GM12801 (cell line): ENCODE measurements around the gene KHSRP.

Experiments used
- TF ChIP-seq, protein P1 (sequence below): IDR thresholded peaks from one replicate; pipeline ENCODE4 v1.5.1; 2011; ENCODE audit warnings: control low read depth; ENCODE audit not compliant: insufficient read length; ENCODE audit errors: extremely low read depth

KHSRP gene

DNA sequence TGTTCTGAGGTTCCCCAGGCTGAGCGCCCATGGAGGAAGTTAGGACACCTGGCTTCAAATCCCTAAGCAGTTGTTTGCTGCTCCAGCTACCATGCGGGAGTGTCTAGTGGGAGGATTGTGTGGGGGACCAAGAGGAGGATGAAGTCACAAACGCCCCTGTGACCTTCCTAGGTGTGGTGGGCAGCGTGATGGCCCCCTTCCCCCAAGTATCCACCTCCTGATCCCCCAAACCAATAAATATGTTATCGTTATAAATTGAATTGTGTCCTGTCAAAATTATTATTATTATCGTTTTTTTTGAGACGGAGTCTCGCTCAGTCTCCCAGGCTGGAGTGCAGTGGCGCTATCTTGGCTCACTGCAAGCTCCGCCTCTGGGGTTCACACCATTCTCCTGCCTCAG is 9.1 kb upstream of the KHSRP start, which contains the start of gene SLC25A41:
Gene SLC25A41 (minus strand): TSS at position 101 of the 400 bp plus-strand sequence. CDS start 70 bp downstream, at position 31.
- TF ChIP-seq, protein P1, sequence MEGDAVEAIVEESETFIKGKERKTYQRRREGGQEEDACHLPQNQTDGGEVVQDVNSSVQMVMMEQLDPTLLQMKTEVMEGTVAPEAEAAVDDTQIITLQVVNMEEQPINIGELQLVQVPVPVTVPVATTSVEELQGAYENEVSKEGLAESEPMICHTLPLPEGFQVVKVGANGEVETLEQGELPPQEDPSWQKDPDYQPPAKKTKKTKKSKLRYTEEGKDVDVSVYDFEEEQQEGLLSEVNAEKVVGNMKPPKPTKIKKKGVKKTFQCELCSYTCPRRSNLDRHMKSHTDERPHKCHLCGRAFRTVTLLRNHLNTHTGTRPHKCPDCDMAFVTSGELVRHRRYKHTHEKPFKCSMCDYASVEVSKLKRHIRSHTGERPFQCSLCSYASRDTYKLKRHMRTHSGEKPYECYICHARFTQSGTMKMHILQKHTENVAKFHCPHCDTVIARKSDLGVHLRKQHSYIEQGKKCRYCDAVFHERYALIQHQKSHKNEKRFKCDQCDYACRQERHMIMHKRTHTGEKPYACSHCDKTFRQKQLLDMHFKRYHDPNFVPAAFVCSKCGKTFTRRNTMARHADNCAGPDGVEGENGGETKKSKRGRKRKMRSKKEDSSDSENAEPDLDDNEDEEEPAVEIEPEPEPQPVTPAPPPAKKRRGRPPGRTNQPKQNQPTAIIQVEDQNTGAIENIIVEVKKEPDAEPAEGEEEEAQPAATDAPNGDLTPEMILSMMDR: no peak

DNA sequence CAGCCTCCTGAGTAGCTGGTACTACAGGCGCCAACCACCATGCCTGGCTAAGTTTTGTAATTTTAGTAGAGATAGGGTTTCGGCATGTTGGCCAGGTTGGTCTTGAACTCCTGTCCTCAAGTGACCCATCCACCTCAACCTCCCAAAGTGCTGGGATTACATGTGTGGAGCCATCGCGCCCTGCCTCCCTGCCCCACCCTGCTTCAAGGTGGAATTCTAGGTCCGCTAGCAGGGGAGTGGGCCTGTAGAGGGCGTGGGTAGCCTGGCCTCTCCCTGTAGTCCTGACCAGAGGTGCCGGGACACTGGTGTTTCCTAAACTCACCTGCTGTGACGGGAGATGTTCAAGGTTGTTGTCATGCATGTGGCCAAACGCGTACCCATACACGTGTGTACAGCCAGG is 8.6 kb upstream of the KHSRP start:
- TF ChIP-seq, protein P1: no peak

DNA sequence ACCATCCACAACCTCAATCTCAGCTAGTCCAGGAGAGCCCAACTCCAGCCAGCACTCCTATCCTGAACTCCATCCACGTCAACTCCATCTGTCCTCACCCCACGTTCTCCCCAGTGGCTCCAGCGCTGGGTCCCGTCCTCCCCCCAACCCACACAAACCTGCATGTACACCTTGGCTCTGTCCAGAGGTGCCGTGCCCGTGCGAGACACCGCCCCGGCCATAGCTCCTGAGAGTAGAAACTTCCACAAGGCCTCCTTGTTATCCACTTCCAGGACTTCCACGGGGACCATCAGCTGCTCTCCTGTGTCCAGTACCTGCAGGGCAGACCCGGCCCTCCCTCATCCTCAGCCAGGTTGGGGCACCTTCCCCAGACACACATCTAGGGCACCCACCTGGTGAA is 7.3 kb upstream of the KHSRP start:
- TF ChIP-seq, protein P1: no peak

DNA sequence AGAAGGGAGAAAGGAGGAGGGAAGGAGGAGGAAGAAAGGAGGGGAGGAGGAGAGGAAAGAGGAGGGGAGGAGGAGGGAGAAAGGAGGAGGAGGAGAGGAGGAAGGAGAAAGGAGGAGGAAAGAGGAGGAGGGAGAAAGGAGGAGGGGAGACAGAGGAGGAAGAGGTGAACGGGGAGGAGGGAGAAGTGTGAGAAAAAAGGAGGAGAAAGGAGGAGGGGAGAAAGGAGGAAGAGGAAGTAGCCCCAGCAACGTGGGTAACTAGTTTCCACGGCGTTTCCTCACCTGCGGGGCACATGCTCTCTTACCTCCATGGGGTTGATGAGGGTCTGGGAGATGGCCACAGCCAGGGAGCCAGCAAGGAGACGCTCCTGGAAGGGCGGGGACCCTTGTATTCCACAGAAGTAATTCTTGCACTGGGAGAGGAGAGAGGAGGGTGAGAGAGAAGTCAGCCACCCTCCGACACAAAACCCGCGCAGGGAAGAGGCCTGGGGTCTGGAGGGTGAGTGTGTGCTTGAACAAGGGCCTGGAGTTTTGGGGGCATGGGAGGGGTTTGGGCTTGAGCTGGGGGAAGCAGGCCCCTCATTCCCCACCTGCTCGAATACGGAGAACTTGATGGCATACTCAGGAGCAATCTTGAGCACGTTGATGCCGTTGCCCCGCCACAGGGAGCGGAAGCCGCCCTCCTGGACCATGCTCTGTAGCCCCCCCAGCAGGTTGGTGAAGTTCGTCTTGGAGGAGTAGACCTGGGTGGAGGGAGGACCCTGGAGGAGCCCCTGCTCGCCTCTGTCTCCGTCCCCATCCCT is 5.0 kb upstream of the KHSRP start:
- TF ChIP-seq, protein P1: no peak

DNA sequence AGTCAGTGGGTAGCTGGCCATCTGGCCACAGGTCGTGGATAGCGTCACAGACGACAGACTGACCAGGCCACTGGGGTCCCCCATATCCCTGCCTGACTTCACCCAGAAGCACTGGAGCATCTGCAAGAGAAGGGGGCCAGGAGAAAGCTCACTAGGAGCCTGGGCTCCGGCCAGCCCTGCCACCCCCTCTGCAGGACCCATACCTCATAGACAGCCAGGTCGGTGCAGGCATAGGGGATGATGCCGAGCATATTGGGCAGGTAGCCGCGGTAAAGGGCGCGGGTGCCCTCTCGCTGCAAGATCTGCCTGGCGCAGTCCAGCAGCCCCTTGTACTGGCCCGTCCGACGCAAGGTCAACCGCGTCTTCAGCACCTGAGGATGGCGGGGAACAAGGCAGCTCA is 2.5 kb upstream of the KHSRP start:
- TF ChIP-seq, protein P1: no peak

DNA sequence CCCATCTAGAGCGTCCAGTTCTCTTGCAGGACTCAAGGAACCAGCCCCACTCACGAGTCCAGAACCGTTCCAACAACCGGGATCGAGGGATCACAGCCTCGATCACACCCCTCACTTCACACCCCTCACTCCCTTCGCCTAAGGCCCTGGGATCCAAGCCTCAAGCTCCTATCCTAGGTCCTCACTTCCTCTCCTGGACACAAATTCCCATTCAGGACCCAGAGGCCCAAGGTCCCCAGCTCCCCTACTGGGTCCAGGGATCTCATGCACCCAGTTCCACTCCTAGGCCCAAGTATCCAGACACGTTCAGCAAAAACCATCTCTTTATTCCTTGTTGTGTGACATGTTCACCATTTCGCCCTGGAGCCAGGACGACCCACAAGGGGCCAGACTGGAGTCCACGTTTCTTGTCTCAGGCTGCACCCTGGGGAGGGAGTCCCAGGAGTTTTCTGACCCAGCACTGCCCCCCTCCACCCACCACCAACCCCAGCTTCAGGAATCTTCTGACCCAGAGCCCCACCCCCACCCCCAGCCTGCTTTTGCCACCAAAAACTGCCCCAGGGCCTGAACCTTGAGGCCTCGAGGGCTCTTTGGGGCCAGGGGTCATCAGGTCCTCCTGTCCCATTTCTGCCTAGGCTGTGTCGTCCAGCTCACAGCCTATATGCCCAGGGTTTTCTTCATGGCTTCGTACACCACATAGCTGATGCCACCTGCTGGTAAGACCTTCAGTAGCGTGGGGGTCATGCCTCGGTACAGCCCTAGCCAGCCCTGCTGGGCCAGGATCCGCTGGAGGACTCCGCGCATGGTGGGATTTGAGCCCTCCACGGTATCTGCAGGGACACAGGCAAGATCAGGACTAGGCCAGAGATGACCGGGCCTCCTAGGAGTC is 1.4 kb upstream of the KHSRP start:
- TF ChIP-seq, protein P1: no peak
